Measurements from ENCODE around the gene OR2V1. TPM values are rescaled to one million over a fixed set of nuclear protein-coding genes. Genes with fewer than 3 reads are reported as not detected.
"Not testable (repeated sequence)": the region's sequence is repeated elsewhere in the genome, so short reads cannot be mapped to it uniquely, and the experiment has no call there.

Gene OR2V1
- total RNA-seq, 6 donors from 2014 or later = not detected

- peak in 1 of 2 donors; percentile 53 for DNase-seq
- ATAC-seq (ENCODE audit: low FRiP score in 2 of 2) = peak in 1 of 2 donors; percentile 77
- Histone ChIP-seq H3K9me3 (peaks cover 0 to 4% (median 0%) of the 10 kb centered on the region in 4 donors), H3K27me3 (no peaks in the 10 kb centered on the region), H3K4me3 (no peak overlapping the region), H3K36me3 (no peaks in the 10 kb centered on the region), H3K4me1 (peaks cover 0 to 6% (median 0%) of the 10 kb centered on the region in 4 donors), H3K27ac (peak overlapping the region in 1 of 4 donors; percentile 20)
- no peak for TF ChIP-seq POLR2AphosphoS5 (IDR thresholded peaks at IDR 0.05)
- TF ChIP-seq POLR2A (IDR thresholded peaks at IDR 0.05) = no peak
- no peak for TF ChIP-seq CTCF (IDR thresholded peaks at IDR 0.05)
- no peak for TF ChIP-seq EP300 (IDR thresholded peaks at IDR 0.05)
- WGBS, 2 donors = 62 to 64% methylated on average over 10 of the region's 10 CpGs
These were observed 2.8 kb upstream of the OR2V1 start for GRCh38 chr5:181133610-181134231.

GRCh38 chr5:181133083-181133482, 2.1 kb upstream of the OR2V1 start:
- 80 to 82% methylated on average over 3 of the region's 3 CpGs for whole genome bisulfite sequencing, 2 donors
- H3K27ac ChIP-seq = no peak overlapping the region
- TF ChIP-seq POLR2AphosphoS5 (IDR thresholded peaks at IDR 0.05) (no peak), POLR2A (IDR thresholded peaks at IDR 0.05) (no peak), EP300 (IDR thresholded peaks at IDR 0.05) (no peak), CTCF (IDR thresholded peaks at IDR 0.05) (no peak)
- no peak for ATAC-seq (ENCODE audit: low FRiP score in 2 of 2)
- H3K27me3 ChIP-seq = no peaks in the 10 kb centered on the region
- H3K36me3 ChIP-seq = no peaks in the 10 kb centered on the region
- no peak for DNase-seq
- H3K4me1 ChIP-seq = peaks cover 0 to 6% (median 0%) of the 10 kb centered on the region in 4 donors
- H3K4me3 ChIP-seq = no peak overlapping the region
- peaks cover 0 to 4% (median 0%) of the 10 kb centered on the region in 4 donors for H3K9me3 ChIP-seq

- no peak overlapping the region for H3K27ac ChIP-seq
- ATAC-seq (ENCODE audit: low FRiP score in 2 of 2) (no peak), DNase-seq (no peak)
- peaks cover 0 to 6% (median 0%) of the 10 kb centered on the region in 4 donors for H3K4me1 ChIP-seq
- H3K9me3 ChIP-seq = no peaks in the 10 kb centered on the region
- no peak overlapping the region for H3K4me3 ChIP-seq
- no peaks in the 10 kb centered on the region for H3K27me3 ChIP-seq
- no peak for TF ChIP-seq POLR2AphosphoS5 (IDR thresholded peaks at IDR 0.05)
- no peak for TF ChIP-seq POLR2A (IDR thresholded peaks at IDR 0.05)
- TF ChIP-seq EP300 (IDR thresholded peaks at IDR 0.05) = no peak
- TF ChIP-seq CTCF (IDR thresholded peaks at IDR 0.05) = no peak
- WGBS, 2 donors = 79 to 81% methylated on average over 11 of the region's 11 CpGs
- H3K36me3 ChIP-seq = no peaks in the 10 kb centered on the region
These were observed 545 bp upstream of the OR2V1 start for GRCh38 chr5:181131514-181131913.

- H3K27ac ChIP-seq, H3K4me1 ChIP-seq, H3K27me3 ChIP-seq, DNase-seq, H3K36me3 ChIP-seq, H3K4me3 ChIP-seq, H3K9me3 ChIP-seq: not testable (repeated sequence)
- peak in 1 of 2 donors; percentile 5 for ATAC-seq (ENCODE audit: low FRiP score in 2 of 2)
- WGBS, 2 donors = 57 to 65% methylated on average over 6 to 9 of the region's 9 CpGs
These were observed 888 bp downstream of the OR2V1 start for GRCh38 chr5:181130081-181130480.

GRCh38 chr5:181129601-181130000, 1.4 kb downstream of the OR2V1 start:
- no peak overlapping the region for H3K4me3 ChIP-seq
- H3K27me3 ChIP-seq = no peaks in the 10 kb centered on the region
- 42 to 49% methylated on average over 7 of the region's 7 CpGs for WGBS, 2 donors

More at GRCh38 chr5:181129601-181130000, 1.4 kb downstream of the OR2V1 start:
- Histone ChIP-seq H3K36me3 (no peaks in the 10 kb centered on the region), H3K9me3 (no peaks in the 10 kb centered on the region), H3K4me1 (peaks cover 0 to 6% (median 0%) of the 10 kb centered on the region in 4 donors), H3K27ac (no peak overlapping the region)
- TF ChIP-seq POLR2A (IDR thresholded peaks at IDR 0.05) (no peak), CTCF (IDR thresholded peaks at IDR 0.05) (no peak), POLR2AphosphoS5 (IDR thresholded peaks at IDR 0.05) (no peak), EP300 (IDR thresholded peaks at IDR 0.05) (no peak)
- DNase-seq (no peak), ATAC-seq (ENCODE audit: low FRiP score in 2 of 2) (no peak)

All from upper lobe of left lung (tissue), 6 donors.